Small intestine (tissue), 16 donors: Measurements from ENCODE around the gene TMEM101. TPM values are rescaled to one million over a fixed set of nuclear protein-coding genes. Genes with fewer than 3 reads are reported as not detected.

Experiments used
- DNase-seq, 2 donors: peaks; one replicate each; pipeline versions ENCODE4 v3.0.0 to v3.0.0-alpha.2; 2013
- FAIRE-seq: peaks from 2 replicates; lab custom pipeline; 2012; peaks lifted over from hg19 to GRCh38; lab: Jason Lieb, UNC
- H3K27ac ChIP-seq, 3 donors: one replicate each; pipeline ENCODE4 v1.5.1; 2013; ENCODE audit warnings: low read length in 2 of 3, mild to moderate bottlenecking in 2 of 3, control low read depth in 1 of 3, inconsistent platforms in 1 of 3, low read depth in 1 of 3, moderate library complexity in 1 of 3
- H3K27me3 ChIP-seq, 3 donors: one replicate each; pipeline ENCODE4 v1.6.1; 2013; ENCODE audit warnings: low read length in 3 of 3, inconsistent platforms in 1 of 3; ENCODE audit not compliant: control insufficient read depth in 3 of 3, insufficient read depth in 3 of 3
- H3K36me3 ChIP-seq, 3 donors: one replicate each; pipeline ENCODE4 v1.6.1; 2013; ENCODE audit warnings: low read length in 3 of 3, inconsistent platforms in 1 of 3, low read depth in 1 of 3, mild to moderate bottlenecking in 1 of 3, moderate library complexity in 1 of 3; ENCODE audit not compliant: control insufficient read depth in 3 of 3, insufficient read depth in 2 of 3
- H3K4me1 ChIP-seq, 3 donors: one replicate each; pipeline ENCODE4 v1.6.1; 2013; ENCODE audit warnings: low read length in 2 of 3, inconsistent platforms in 1 of 3, low read depth in 1 of 3, mild to moderate bottlenecking in 1 of 3, moderate library complexity in 1 of 3; ENCODE audit not compliant: control insufficient read depth in 3 of 3, insufficient read depth in 2 of 3
- H3K4me3 ChIP-seq, 3 donors: one replicate each; pipeline ENCODE4 v1.5.1; 2013; ENCODE audit warnings: low read length in 3 of 3, control low read depth in 1 of 3, inconsistent platforms in 1 of 3, low read depth in 1 of 3, mild to moderate bottlenecking in 1 of 3, moderate library complexity in 1 of 3
- H3K9me3 ChIP-seq, 2 donors: one replicate each; pipeline ENCODE4 v1.6.1; 2013; ENCODE audit warnings: low read depth in 1 of 2, low read length in 1 of 2; ENCODE audit not compliant: control insufficient read depth in 2 of 2, insufficient read depth in 1 of 2
- WGBS, 3 donors: extraction: QIAGEN DNeasy Blood & Tissue Kit; methylation state at CpG; one replicate each; pipeline ENCODE4 v1.1.7; 2013; 5-methylcytosine and 5-hydroxymethylcytosine counted together
- long read RNA-seq, 10 donors: transcript quantifications; one replicate each; lab custom pipeline, GENCODE V29; 2026
- polyA plus RNA-seq, 4 donors: library from polyadenylated mRNA; stranded (reverse) in 3 of 4; unstranded in 1 of 4; fragments of 200-250 nt in 3 of 4; fragments of 120-200 nt in 1 of 4; gene quantifications; one replicate each; pipeline versions ENCODE4 v1.2.1 to v1.2.3, GENCODE V29; 2013
- donor health status: healthy with polysubstance abuse.
- donor health status: control.
- donor health status: control.
- donor health status: Bipolar disorder and iron deficiency.
- donor health status: healthy.

The TMEM101 gene
- polyA plus RNA-seq = 10 to 100 TPM; 11.3 to 47.5 (median 27.7) TPM
- long read RNA-seq, donor 1 = 0 reads
- long read RNA-seq, donor 2, partial matches to known transcripts = 0 of 1 reads
- long read RNA-seq, donor 2, other reads (novel, unspliced or antisense) = 0 of 1 reads
- long read RNA-seq, donor 3, transcript TMEM101-201 (4 exons, 1,536 nt) = major isoform, 12 of 13 reads
- long read RNA-seq, donor 3, partial matches to known transcripts = 0 of 13 reads
- long read RNA-seq, donor 3, other reads (novel, unspliced or antisense) = 0 of 13 reads
- long read RNA-seq, donor 4 = 0 reads
- long read RNA-seq, donor 5, partial matches to known transcripts = 0 of 2 reads
- long read RNA-seq, donor 5, other reads (novel, unspliced or antisense) = 0 of 2 reads
- long read RNA-seq, donor 6, transcript TMEM101-201 (4 exons, 1,536 nt) = major isoform, 17 of 18 reads
- long read RNA-seq, donor 6, partial matches to known transcripts = 0 of 18 reads
- long read RNA-seq, donor 6, other reads (novel, unspliced or antisense) = 0 of 18 reads
- long read RNA-seq, donor 7, transcript TMEM101-201 (4 exons, 1,536 nt) = major isoform, 25 of 25 reads
- long read RNA-seq, donor 7, partial matches to known transcripts = 0 of 25 reads
- long read RNA-seq, donor 7, other reads (novel, unspliced or antisense) = 0 of 25 reads
- long read RNA-seq, donor 8, transcript TMEM101-201 (4 exons, 1,536 nt) = major isoform, 6 of 6 reads
- long read RNA-seq, donor 8, partial matches to known transcripts = 0 of 6 reads
- long read RNA-seq, donor 8, other reads (novel, unspliced or antisense) = 0 of 6 reads
- long read RNA-seq, donor 9, partial matches to known transcripts = 0 of 3 reads
- long read RNA-seq, donor 9, other reads (novel, unspliced or antisense) = 0 of 3 reads
- long read RNA-seq, donor 10, transcript TMEM101-201 (4 exons, 1,536 nt) = major isoform, 5 of 6 reads
- long read RNA-seq, donor 10, partial matches to known transcripts = 0 of 6 reads
- long read RNA-seq, donor 10, other reads (novel, unspliced or antisense) = 0 of 6 reads

DNA sequence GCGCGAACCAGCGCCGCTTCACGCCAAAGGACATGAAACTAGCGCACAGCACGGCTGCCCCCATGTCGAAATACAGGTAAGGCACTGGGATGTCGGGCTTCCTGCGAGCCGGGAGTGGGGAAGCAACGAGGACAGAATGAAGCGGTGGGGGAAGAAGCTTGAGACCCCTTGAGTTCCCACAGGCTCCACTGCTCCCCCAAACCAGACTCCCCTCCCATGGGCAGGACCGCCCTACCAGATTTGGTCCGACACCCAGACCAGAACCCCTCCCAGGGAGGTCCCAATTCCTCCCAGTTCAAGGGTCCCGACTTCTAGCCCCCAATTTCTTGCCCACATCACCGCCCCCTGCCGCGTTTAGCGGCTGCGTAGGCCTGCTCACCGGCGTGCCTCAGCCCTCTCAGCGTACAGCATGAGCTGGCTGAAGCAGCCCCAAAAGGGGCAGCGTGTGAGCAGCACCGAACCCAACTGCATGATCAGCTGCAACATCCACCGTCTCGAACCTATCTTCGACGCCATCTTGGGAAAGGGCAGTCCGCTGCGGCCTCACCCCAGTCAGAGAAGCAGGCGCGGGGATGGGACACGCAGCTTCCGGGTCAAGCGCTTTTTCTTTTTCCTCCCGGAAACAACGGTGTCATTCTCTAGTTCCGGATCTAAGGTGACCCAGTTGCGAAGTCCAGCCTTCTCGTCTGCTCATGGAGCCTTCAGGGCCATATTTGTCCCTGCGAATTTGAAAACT is at the start of gene TMEM101:
TSS of gene TMEM101 (minus strand) at position 527 of the 736 bp plus-strand sequence. CDS start at position 516, 11 bp downstream.
- H3K9me3 ChIP-seq = no peaks in the 10 kb centered on the region
- H3K27ac ChIP-seq = peak within 1 kb of the TSS in 2 of 3 donors; percentile 49 to 77
- 0 to 1% (median 1%) methylated on average over 39 to 43 of the region's 43 CpGs for WGBS, 3 donors
- H3K27me3 ChIP-seq = no peaks in the 10 kb centered on the region
- H3K4me3 ChIP-seq = peak within 1 kb of the TSS; percentile 61 to 100 (median 84)
- DNase-seq (peak; percentile 95 to 96), FAIRE-seq (no peak)
- peaks cover 0 to 41% (median 2%) of the 10 kb centered on the region in 3 donors for H3K4me1 ChIP-seq
- peaks cover 0 to 31% (median 0%) of the 10 kb centered on the region in 3 donors for H3K36me3 ChIP-seq

DNA sequence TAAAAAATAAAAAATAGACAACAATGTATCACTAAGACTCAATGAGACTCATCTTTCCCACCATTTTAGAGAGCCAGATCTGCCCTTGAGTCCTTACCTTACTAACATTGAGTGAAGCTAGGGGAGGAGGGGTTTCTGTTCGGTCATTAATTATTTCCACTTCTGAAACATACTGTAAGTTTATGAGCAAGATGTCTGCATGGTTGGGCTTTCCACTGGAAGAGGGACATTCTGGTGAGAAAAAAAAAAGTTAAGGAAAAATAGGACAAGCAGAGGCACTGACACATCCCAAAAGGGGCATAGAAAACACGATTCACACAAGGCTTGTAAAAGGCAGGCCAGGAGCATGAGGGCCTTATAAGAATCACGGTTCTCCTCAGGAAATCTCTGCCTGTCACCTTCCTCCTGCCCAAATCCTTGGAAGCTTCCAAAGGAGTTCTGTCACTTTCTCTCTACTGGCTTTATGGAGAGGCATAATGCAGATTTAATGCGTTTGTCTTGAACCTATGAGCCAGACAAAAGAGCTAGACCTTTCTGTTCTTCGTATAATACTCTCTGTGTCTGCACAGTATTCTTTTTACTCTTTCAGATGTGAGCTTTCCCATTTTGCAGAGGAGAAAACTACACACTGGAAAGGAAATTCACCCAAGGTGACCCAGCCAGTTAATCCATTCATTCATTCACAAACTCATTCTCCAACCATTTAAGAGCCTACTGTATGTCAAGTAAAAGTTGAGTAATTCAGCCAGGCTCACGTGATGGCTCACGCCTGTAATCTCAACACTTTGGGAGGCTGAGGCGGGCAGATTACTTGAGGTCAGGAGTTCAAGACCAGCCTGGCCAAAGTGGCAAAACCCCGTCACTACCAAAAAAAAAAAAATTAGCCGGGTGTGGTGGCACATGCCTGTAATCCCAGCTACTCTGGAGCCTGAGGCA is 49.2 kb upstream of the TMEM101 start:
- H3K36me3 ChIP-seq = peaks cover 2 to 21% (median 3%) of the 10 kb centered on the region in 3 donors
- no peak overlapping the region for H3K4me3 ChIP-seq
- H3K4me1 ChIP-seq = peaks cover 3 to 11% (median 5%) of the 10 kb centered on the region in 3 donors
- H3K27me3 ChIP-seq = no peaks in the 10 kb centered on the region
- FAIRE-seq = no peak
- no peak overlapping the region for H3K27ac ChIP-seq
- DNase-seq = no peak
- H3K9me3 ChIP-seq = no peaks in the 10 kb centered on the region
- 70 to 74% (median 72%) methylated on average over 10 of the region's 10 CpGs for WGBS, 3 donors

DNA sequence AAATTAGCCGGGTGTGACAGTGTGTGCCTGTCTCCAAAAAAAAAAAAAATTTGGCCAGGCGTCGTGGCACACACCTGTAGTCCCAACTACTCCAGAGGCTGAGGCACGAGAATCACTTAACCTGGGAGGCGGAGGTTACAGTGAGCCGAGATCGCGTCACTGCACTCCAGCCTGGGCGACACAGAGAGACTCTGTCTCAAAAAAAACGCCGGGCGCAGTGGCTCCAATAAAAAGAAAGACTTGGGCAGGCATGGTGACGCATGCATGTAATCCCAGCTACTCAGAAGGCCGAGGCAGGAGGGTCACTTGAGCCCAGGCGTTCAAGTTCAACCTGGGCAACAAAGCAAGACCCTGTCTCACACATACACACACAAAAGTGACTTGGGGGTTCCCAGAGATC is 48.1 kb upstream of the TMEM101 start:
- Histone ChIP-seq H3K36me3 (peaks cover 3 to 29% (median 4%) of the 10 kb centered on the region in 3 donors), H3K9me3 (no peaks in the 10 kb centered on the region), H3K4me1 (peaks cover 3 to 11% (median 5%) of the 10 kb centered on the region in 3 donors), H3K4me3 (no peak overlapping the region), H3K27me3 (no peaks in the 10 kb centered on the region), H3K27ac (no peak overlapping the region)
- 94 to 95% (median 95%) methylated on average over 15 of the region's 15 CpGs for WGBS, 3 donors
- no peak for FAIRE-seq
- DNase-seq = no peak

GRCh38 chr17:44061446-44061845 is 46.7 kb upstream of the TMEM101 start:
- H3K4me3 ChIP-seq = no peak overlapping the region
- no peak overlapping the region for H3K27ac ChIP-seq
- FAIRE-seq (no peak), DNase-seq (no peak)
- H3K27me3 ChIP-seq = no peaks in the 10 kb centered on the region
- H3K36me3 ChIP-seq = peaks cover 3 to 42% (median 4%) of the 10 kb centered on the region in 3 donors
- no peaks in the 10 kb centered on the region for H3K9me3 ChIP-seq
- H3K4me1 ChIP-seq = peaks cover 0 to 3% (median 0%) of the 10 kb centered on the region in 3 donors
- 88 to 94% (median 93%) methylated on average over 1 of the region's 1 CpG for WGBS, 3 donors

- FAIRE-seq (no peak), DNase-seq (no peak)
- H3K9me3 ChIP-seq = no peaks in the 10 kb centered on the region
- no peak overlapping the region for H3K27ac ChIP-seq
- no peaks in the 10 kb centered on the region for H3K27me3 ChIP-seq
- no peak overlapping the region for H3K4me3 ChIP-seq
- peaks cover 3 to 60% (median 4%) of the 10 kb centered on the region in 3 donors for H3K36me3 ChIP-seq
- WGBS, 3 donors = 62 to 76% (median 75%) methylated on average over 14 of the region's 14 CpGs
- peaks cover 0 to 3% (median 0%) of the 10 kb centered on the region in 3 donors for H3K4me1 ChIP-seq
Measured at GRCh38 chr17:44059101-44059892, 44.5 kb upstream of the TMEM101 start.

GRCh38 chr17:44053125-44053872 is 38.5 kb upstream of the TMEM101 start:
- Histone ChIP-seq H3K27me3 (no peaks in the 10 kb centered on the region), H3K4me3 (no peak overlapping the region), H3K9me3 (no peaks in the 10 kb centered on the region), H3K4me1 (peaks cover 0 to 2% (median 0%) of the 10 kb centered on the region in 3 donors), H3K27ac (no peak overlapping the region), H3K36me3 (peaks cover 3 to 77% (median 10%) of the 10 kb centered on the region in 3 donors)
- DNase-seq = peak in 1 of 2 donors; percentile 10
- 56 to 62% (median 59%) methylated on average over 3 of the region's 3 CpGs for WGBS, 3 donors
- no peak for FAIRE-seq
